ENCODE data around the gene AMH.
A peak's percentile ranks its signal among the peaks of the same experiment; 100 is the strongest.

AMH gene

GRCh38 chr19:2288818-2289713 lies 39.9 kb downstream of the AMH start:
- DNase-seq: no peak

- DNase-seq: peak; percentile 61
These were observed 40.8 kb downstream of the AMH start for GRCh38 chr19:2289714-2290435.

GRCh38 chr19:2290441-2291184 lies 41.5 kb downstream of the AMH start:
- no peak for DNase-seq

GRCh38 chr19:2291185-2291751 lies 42.1 kb downstream of the AMH start:
- DNase-seq: no peak

- no peak for DNase-seq
These were observed 45.7 kb downstream of the AMH start for GRCh38 chr19:2294687-2295335.

- no peak for DNase-seq
These were observed 47.0 kb downstream of the AMH start for GRCh38 chr19:2296141-2296540.

- no peak for DNase-seq
These were observed 51.4 kb downstream of the AMH start for GRCh38 chr19:2300533-2300932.
